Neural crest cell (in vitro differentiated cells): ENCODE measurements around the gene UTY. TPM values are rescaled to one million over a fixed set of nuclear protein-coding genes. Genes with fewer than 3 reads are reported as not detected.

Experiments
- DNase-seq: peaks from one replicate; pipeline ENCODE4 v3.0.0; 2021; ENCODE audit warnings: low read depth, mixed read lengths, low spot score
- H3K27ac Mint-ChIP-seq: one replicate; pipeline ENCODE4 v1.8.0; 2021; ENCODE audit warnings: mild to moderate bottlenecking, mixed read lengths; ENCODE audit not compliant: unreplicated experiment
- H3K27me3 Mint-ChIP-seq: 2 replicates; pipeline ENCODE4 v1.8.0; 2021; ENCODE audit warnings: low read depth, mild to moderate bottlenecking, mixed read lengths
- H3K36me3 Mint-ChIP-seq: 2 replicates; pipeline ENCODE4 v1.8.0; 2021; ENCODE audit warnings: low read depth, mild to moderate bottlenecking, mixed read lengths
- H3K4me1 Mint-ChIP-seq: 2 replicates; pipeline ENCODE4 v1.8.0; 2021; ENCODE audit warnings: mixed read lengths
- H3K4me3 Mint-ChIP-seq: one replicate; pipeline ENCODE4 v1.8.0; 2021; ENCODE audit warnings: mild to moderate bottlenecking, mixed read lengths
- H3K9me3 Mint-ChIP-seq: 2 replicates; pipeline ENCODE4 v1.8.0; 2021; ENCODE audit warnings: mixed read lengths
- CTCF ChIP-seq: fragments of 200-600 bp; sonication (generic); conservative IDR thresholded peaks from 2 replicates; pipeline ENCODE4 v1.5.0; 2021; ENCODE audit warnings: antibody characterized with exemption, mild to moderate bottlenecking
- total RNA-seq: library from RNA; stranded (reverse); gene quantifications from 2 replicates; pipeline ENCODE4 v1.2.1, GENCODE V29; 2021

UTY gene
- total RNA-seq, 1 donor from 2014 or later = not detected

- no peak for DNase-seq
- H3K36me3 Mint-ChIP-seq = no peaks in the 10 kb centered on the region
- H3K27ac Mint-ChIP-seq = no peak overlapping the region
Measured at GRCh38 chrY:13479121-13479711, 617 bp downstream of the UTY start.

GRCh38 chrY:13478126-13478785 is 1.6 kb downstream of the UTY start:
- no peaks in the 10 kb centered on the region for H3K4me1 Mint-ChIP-seq
- TF ChIP-seq CTCF = no peak
- H3K27ac Mint-ChIP-seq = no peak overlapping the region
- H3K36me3 Mint-ChIP-seq = no peaks in the 10 kb centered on the region
- no peak overlapping the region for H3K4me3 Mint-ChIP-seq
- DNase-seq = no peak
- no peaks in the 10 kb centered on the region for H3K9me3 Mint-ChIP-seq
- no peaks in the 10 kb centered on the region for H3K27me3 Mint-ChIP-seq

More at GRCh38 chrY:13479121-13479711, 617 bp downstream of the UTY start:
- TF ChIP-seq CTCF = no peak
- Mint-ChIP-seq H3K9me3 (no peaks in the 10 kb centered on the region), H3K27me3 (no peaks in the 10 kb centered on the region), H3K4me3 (no peak overlapping the region), H3K4me1 (no peaks in the 10 kb centered on the region)

- Mint-ChIP-seq H3K4me3 (no peak overlapping the region), H3K4me1 (no peaks in the 10 kb centered on the region), H3K27me3 (no peaks in the 10 kb centered on the region), H3K9me3 (no peaks in the 10 kb centered on the region), H3K36me3 (no peaks in the 10 kb centered on the region), H3K27ac (no peak overlapping the region)
- no peak for TF ChIP-seq CTCF
- no peak for DNase-seq
Measured at GRCh38 chrY:13474997-13475396, 4.8 kb downstream of the UTY start.

- TF ChIP-seq CTCF = no peak
- Mint-ChIP-seq H3K27ac (no peak overlapping the region), H3K4me3 (no peak overlapping the region), H3K36me3 (no peaks in the 10 kb centered on the region), H3K4me1 (no peaks in the 10 kb centered on the region), H3K27me3 (no peaks in the 10 kb centered on the region), H3K9me3 (no peaks in the 10 kb centered on the region)
- no peak for DNase-seq
Measured at GRCh38 chrY:13451572-13451971, 28.3 kb downstream of the UTY start.

GRCh38 chrY:13450596-13451130 is 29.2 kb downstream of the UTY start:
- Mint-ChIP-seq H3K36me3 (no peaks in the 10 kb centered on the region), H3K27me3 (no peaks in the 10 kb centered on the region), H3K4me1 (no peaks in the 10 kb centered on the region), H3K4me3 (no peak overlapping the region), H3K9me3 (no peaks in the 10 kb centered on the region), H3K27ac (no peak overlapping the region)
- no peak for TF ChIP-seq CTCF
- DNase-seq = no peak
